Glutamatergic neuron (in vitro differentiated cells): ENCODE results near the gene POLR3G. TPM values are rescaled to one million over a fixed set of nuclear protein-coding genes. Genes with fewer than 3 reads are reported as not detected.

Experiments
- DNase-seq: peaks from one replicate; pipeline ENCODE4 v3.0.0; 2022
- H3K27ac Mint-ChIP-seq: one replicate; pipeline ENCODE4 v1.8.0; 2020; ENCODE audit warnings: mild to moderate bottlenecking, mixed read lengths, inconsistent platforms; ENCODE audit not compliant: unreplicated experiment
- H3K27me3 Mint-ChIP-seq: one replicate; pipeline ENCODE4 v1.8.0; 2020; ENCODE audit warnings: mild to moderate bottlenecking, moderate library complexity, mixed read lengths, inconsistent platforms; ENCODE audit not compliant: unreplicated experiment
- H3K36me3 Mint-ChIP-seq: one replicate; pipeline ENCODE4 v1.8.0; 2020; ENCODE audit warnings: mild to moderate bottlenecking, mixed read lengths, inconsistent platforms; ENCODE audit not compliant: unreplicated experiment
- H3K4me1 Mint-ChIP-seq: one replicate; pipeline ENCODE4 v1.8.0; 2020; ENCODE audit warnings: mild to moderate bottlenecking, low read depth, mixed read lengths, inconsistent platforms; ENCODE audit not compliant: unreplicated experiment
- H3K4me3 Mint-ChIP-seq: one replicate; pipeline ENCODE4 v1.8.0; 2020; ENCODE audit warnings: mild to moderate bottlenecking, mixed read lengths, inconsistent platforms; ENCODE audit not compliant: unreplicated experiment
- H3K9me3 Mint-ChIP-seq: one replicate; pipeline ENCODE4 v1.8.0; 2020; ENCODE audit warnings: mild to moderate bottlenecking, moderate library complexity, mixed read lengths, inconsistent platforms; ENCODE audit not compliant: unreplicated experiment
- CTCF ChIP-seq: fragments of 200-600 bp; sonication (generic); IDR thresholded peaks from one replicate; pipeline ENCODE4 v1.5.0; 2021; ENCODE audit not compliant: partially characterized antibody, unreplicated experiment
- total RNA-seq: library from RNA; stranded (reverse); fragmentation: NEBNext Ultra II Directional; extraction: Animal tissue kit (Norgen Biotek cat#: 25700); gene quantifications from one replicate; pipeline ENCODE4 v1.2.1, GENCODE V29; 2021; ENCODE audit not compliant: unreplicated experiment

POLR3G gene
- total RNA-seq, 1 donor from 2014 or later, result 3.9 TPM

- no peaks in the 10 kb centered on the region for H3K9me3 Mint-ChIP-seq
- no peak for TF ChIP-seq CTCF
- no peaks in the 10 kb centered on the region for H3K36me3 Mint-ChIP-seq
- no peak overlapping the region for H3K27ac Mint-ChIP-seq
- DNase-seq, result no peak
- no peak overlapping the region for H3K4me3 Mint-ChIP-seq
- H3K27me3 Mint-ChIP-seq, result no peaks in the 10 kb centered on the region
- no peaks in the 10 kb centered on the region for H3K4me1 Mint-ChIP-seq
Observed at GRCh38 chr5:90440644-90441043, 34.0 kb upstream of the POLR3G start.

GRCh38 chr5:90446961-90447360 is 27.7 kb upstream of the POLR3G start:
- Mint-ChIP-seq H3K27me3 (no peaks in the 10 kb centered on the region), H3K27ac (no peak overlapping the region), H3K4me1 (no peaks in the 10 kb centered on the region), H3K36me3 (no peaks in the 10 kb centered on the region), H3K4me3 (no peak overlapping the region), H3K9me3 (peaks cover 2% of the 10 kb centered on the region)
- no peak for TF ChIP-seq CTCF
- no peak for DNase-seq

DNA sequence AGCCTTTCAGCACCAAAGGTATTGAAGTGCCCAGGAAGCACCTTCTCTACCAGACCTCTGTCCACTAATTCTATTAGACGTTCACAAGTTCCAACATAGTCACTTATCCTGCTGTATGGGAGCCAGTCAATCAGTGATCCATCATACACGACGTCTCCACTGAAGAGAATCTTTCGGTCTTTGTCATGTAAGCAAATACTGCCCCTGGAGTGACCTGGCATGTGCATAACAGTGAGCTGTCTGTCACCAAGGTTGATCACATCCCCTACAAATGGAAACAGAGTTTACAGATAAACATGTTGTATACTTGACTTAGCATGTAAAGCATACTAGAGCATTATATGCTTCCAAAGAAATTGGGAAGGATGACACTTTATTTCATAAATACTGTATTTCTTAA is 13.4 kb upstream of the POLR3G start:
- H3K9me3 Mint-ChIP-seq, result no peaks in the 10 kb centered on the region
- H3K4me1 Mint-ChIP-seq, result no peaks in the 10 kb centered on the region
- DNase-seq, result no peak
- H3K4me3 Mint-ChIP-seq, result no peak overlapping the region
- TF ChIP-seq CTCF, result no peak
- no peak overlapping the region for H3K27ac Mint-ChIP-seq
- peaks cover 2% of the 10 kb centered on the region for H3K27me3 Mint-ChIP-seq
- no peaks in the 10 kb centered on the region for H3K36me3 Mint-ChIP-seq

- Mint-ChIP-seq H3K27ac (no peak overlapping the region), H3K4me3 (peak overlapping the region; percentile 96), H3K36me3 (no peaks in the 10 kb centered on the region), H3K9me3 (peaks cover 5% of the 10 kb centered on the region), H3K27me3 (peaks cover 4% of the 10 kb centered on the region), H3K4me1 (peaks cover 12% of the 10 kb centered on the region)
- no peak for TF ChIP-seq CTCF
- DNase-seq, result no peak
Observed at GRCh38 chr5:90472783-90473395, 1.8 kb upstream of the POLR3G start.

DNA sequence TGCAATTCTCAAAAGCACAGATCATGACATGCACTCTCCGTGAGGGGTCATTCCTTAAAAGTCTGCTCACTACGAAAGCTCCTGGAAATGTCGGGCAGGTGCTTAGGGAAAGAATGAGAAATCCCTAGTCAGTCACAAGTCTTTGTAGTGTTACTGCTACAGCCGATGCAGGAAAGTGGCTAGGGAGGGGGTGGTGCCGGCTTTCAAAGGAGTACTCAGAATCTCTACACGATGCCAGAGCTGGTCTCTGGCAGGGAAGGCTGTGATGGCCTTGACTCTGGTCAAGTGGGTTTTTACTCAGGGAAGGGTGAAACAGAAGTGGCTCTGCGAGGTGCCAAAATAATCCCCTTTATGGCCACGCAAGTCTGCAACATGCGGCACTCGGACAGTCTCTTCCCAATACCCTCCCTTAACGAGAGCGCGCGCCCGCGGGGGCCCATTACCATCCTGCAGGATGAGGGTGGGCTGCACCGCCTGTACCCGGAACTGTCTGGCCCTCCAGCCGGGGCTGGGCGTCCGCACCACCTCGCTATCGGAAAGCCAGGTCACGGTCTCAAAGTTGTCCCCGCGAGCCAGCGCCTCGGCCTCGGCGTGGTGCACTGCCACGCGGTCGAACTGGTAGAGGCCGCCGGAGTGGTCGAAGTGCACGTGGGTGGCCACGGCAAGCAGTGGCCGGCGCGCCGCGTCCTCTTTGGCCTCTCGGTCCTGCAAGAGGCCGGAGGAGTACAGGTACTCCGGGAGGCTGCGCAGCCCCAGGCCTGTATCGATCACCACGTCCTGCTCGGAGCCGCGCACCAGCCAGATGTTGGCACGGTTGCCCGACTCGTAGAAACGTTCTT is 1.0 kb upstream of the POLR3G start:
- H3K27me3 Mint-ChIP-seq, result peaks cover 4% of the 10 kb centered on the region
- TF ChIP-seq CTCF, result no peak
- peaks cover 12% of the 10 kb centered on the region for H3K4me1 Mint-ChIP-seq
- H3K4me3 Mint-ChIP-seq, result peak overlapping the region; percentile 96
- H3K9me3 Mint-ChIP-seq, result peaks cover 5% of the 10 kb centered on the region
- no peaks in the 10 kb centered on the region for H3K36me3 Mint-ChIP-seq
- peak overlapping the region; percentile 89 for H3K27ac Mint-ChIP-seq
- DNase-seq, result no peak
